ENCODE results near the gene PAPPA2. TPM values are rescaled to one million over a fixed set of nuclear protein-coding genes. Genes with fewer than 3 reads are reported as not detected.

Gene PAPPA2
- total RNA-seq, 1 experiment from 2014 or later, result not detected

DNA sequence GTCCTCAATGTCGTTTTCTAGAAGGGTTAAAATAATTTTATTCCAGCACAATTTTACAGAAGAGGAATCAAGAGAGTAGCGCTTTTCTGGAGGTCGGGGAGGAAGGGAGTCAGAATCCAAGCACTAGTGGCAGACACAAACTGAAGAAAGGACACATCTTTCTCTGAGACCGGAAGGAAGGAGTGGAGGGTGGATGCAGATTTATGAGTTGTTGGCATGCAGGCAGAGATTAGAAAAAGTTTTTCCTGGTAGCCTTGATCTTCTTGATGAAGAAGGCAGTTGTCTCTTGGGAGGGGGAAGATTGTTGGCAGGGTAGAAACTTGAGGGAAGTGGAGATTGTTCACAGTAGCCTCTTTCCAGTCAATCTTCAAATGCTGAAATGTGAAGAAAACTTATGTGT lies 149.8 kb downstream of the PAPPA2 start:
- no TSS peak for BruUV-seq (replicated peaks)
- CTCF ChIA-PET, result no interaction called here

GRCh38 chr1:176617881-176618280 lies 154.9 kb downstream of the PAPPA2 start:
- Histone ChIP-seq H3K27me3 (ENCODE audit: insufficient read depth, low read depth) (0 out of 2 replicates have a peak, but pooled peaks cover 3% of the 10 kb centered on the region), H3K36me3 (ENCODE audit: low read depth) (no peaks in the 10 kb centered on the region), H3K9me3 (ENCODE audit: insufficient read depth, low read depth) (no peaks in the 10 kb centered on the region), H3F3A (ENCODE audit: insufficient read depth, low read depth) (no peaks in the 10 kb centered on the region), H3K4me1 (replicated peaks; ENCODE audit: insufficient read depth) (no peaks in the 10 kb centered on the region), H3K4me3 (no peak overlapping the region), H3K4me2 (no peak overlapping the region), H2AFZ (no peak overlapping the region), H4K20me1 (ENCODE audit: insufficient read depth) (no peaks in the 10 kb centered on the region), H3K9me2 (ENCODE audit: insufficient read depth) (no peaks in the 10 kb centered on the region), H3K27ac (no peak overlapping the region), H3K79me2 (ENCODE audit: low read depth) (no peaks in the 10 kb centered on the region)
- no peak for TF ChIP-seq EZH2 (IDR thresholded peaks at IDR 0.05; ENCODE audit: low read depth)
- TF ChIP-seq, protein P1, sequence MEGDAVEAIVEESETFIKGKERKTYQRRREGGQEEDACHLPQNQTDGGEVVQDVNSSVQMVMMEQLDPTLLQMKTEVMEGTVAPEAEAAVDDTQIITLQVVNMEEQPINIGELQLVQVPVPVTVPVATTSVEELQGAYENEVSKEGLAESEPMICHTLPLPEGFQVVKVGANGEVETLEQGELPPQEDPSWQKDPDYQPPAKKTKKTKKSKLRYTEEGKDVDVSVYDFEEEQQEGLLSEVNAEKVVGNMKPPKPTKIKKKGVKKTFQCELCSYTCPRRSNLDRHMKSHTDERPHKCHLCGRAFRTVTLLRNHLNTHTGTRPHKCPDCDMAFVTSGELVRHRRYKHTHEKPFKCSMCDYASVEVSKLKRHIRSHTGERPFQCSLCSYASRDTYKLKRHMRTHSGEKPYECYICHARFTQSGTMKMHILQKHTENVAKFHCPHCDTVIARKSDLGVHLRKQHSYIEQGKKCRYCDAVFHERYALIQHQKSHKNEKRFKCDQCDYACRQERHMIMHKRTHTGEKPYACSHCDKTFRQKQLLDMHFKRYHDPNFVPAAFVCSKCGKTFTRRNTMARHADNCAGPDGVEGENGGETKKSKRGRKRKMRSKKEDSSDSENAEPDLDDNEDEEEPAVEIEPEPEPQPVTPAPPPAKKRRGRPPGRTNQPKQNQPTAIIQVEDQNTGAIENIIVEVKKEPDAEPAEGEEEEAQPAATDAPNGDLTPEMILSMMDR (conservative IDR thresholded peaks at IDR 0.05), result no peak
- DNase-seq, result no peak
- BruUV-seq (replicated peaks), result no TSS peak
- ChIA-PET POLR2A (ENCODE audit: unreplicated experiment) (no interaction called here), CTCF (no interaction called here)
- intact Hi-C loops (cut with micrococcal nuclease; ENCODE audit: unreplicated experiment), result no loop called here

More for the DNA sequence above, 149.8 kb downstream of the PAPPA2 start:
- Histone ChIP-seq H3K36me3 (ENCODE audit: low read depth) (no peaks in the 10 kb centered on the region), H3K9me2 (ENCODE audit: insufficient read depth) (no peaks in the 10 kb centered on the region), H4K20me1 (ENCODE audit: insufficient read depth) (no peaks in the 10 kb centered on the region), H3K79me2 (ENCODE audit: low read depth) (no peaks in the 10 kb centered on the region), H3K9me3 (ENCODE audit: insufficient read depth, low read depth) (no peaks in the 10 kb centered on the region), H3K27me3 (ENCODE audit: insufficient read depth, low read depth) (0 out of 2 replicates have a peak, but pooled peaks cover 3% of the 10 kb centered on the region), H3K27ac (no peak overlapping the region), H3K4me1 (replicated peaks; ENCODE audit: insufficient read depth) (no peaks in the 10 kb centered on the region), H2AFZ (no peak overlapping the region), H3F3A (ENCODE audit: insufficient read depth, low read depth) (no peaks in the 10 kb centered on the region), H3K4me2 (no peak overlapping the region), H3K4me3 (no peak overlapping the region)
- TF ChIP-seq EZH2 (IDR thresholded peaks at IDR 0.05; ENCODE audit: low read depth), result no peak
- TF ChIP-seq, protein P1 (conservative IDR thresholded peaks at IDR 0.05), result no peak
- intact Hi-C loops (cut with micrococcal nuclease; ENCODE audit: unreplicated experiment), result no loop called here
- DNase-seq, result no peak
- POLR2A ChIA-PET (ENCODE audit: unreplicated experiment), result no interaction called here

- Histone ChIP-seq H3K4me2 (no peak overlapping the region), H3K27ac (no peak overlapping the region), H3K4me3 (no peak overlapping the region), H3K4me1 (replicated peaks; ENCODE audit: insufficient read depth) (no peaks in the 10 kb centered on the region), H3K27me3 (ENCODE audit: insufficient read depth, low read depth) (0 out of 2 replicates have a peak, but pooled peaks cover 3% of the 10 kb centered on the region), H3F3A (ENCODE audit: insufficient read depth, low read depth) (no peaks in the 10 kb centered on the region), H3K9me3 (ENCODE audit: insufficient read depth, low read depth) (no peaks in the 10 kb centered on the region), H3K36me3 (ENCODE audit: low read depth) (no peaks in the 10 kb centered on the region), H3K9me2 (ENCODE audit: insufficient read depth) (no peaks in the 10 kb centered on the region), H3K79me2 (ENCODE audit: low read depth) (no peaks in the 10 kb centered on the region), H4K20me1 (ENCODE audit: insufficient read depth) (no peaks in the 10 kb centered on the region), H2AFZ (no peak overlapping the region)
- intact Hi-C loops (cut with micrococcal nuclease; ENCODE audit: unreplicated experiment), result no loop called here
- no peak for TF ChIP-seq EZH2 (IDR thresholded peaks at IDR 0.05; ENCODE audit: low read depth)
- TF ChIP-seq, protein P1 (conservative IDR thresholded peaks at IDR 0.05), result no peak
- ChIA-PET POLR2A (ENCODE audit: unreplicated experiment) (interaction anchor here (0.6 kb wide), 1 partner anchor 16 kb away, joined by 5 read pairs; no protein-coding TSS in a partner anchor), CTCF (no interaction called here)
- no peak for DNase-seq
- BruUV-seq (replicated peaks), result no TSS peak
Measured at GRCh38 chr1:176619261-176619660, 156.3 kb downstream of the PAPPA2 start.

All from PC-9 (cell line).